Stimulated activated CD8-positive, alpha-beta memory T cell treated with anti-CD3 and anti-CD28 coated beads, Interleukin-7, amount 100 ng/mL, for 24 hours (primary cell): ENCODE data around the gene HS3ST3A1.

Source experiments
- DNase-seq: peaks from one replicate; pipeline ENCODE4 v3.0.0-alpha.2; 2020; ENCODE audit warnings: low read depth

Gene HS3ST3A1

DNA sequence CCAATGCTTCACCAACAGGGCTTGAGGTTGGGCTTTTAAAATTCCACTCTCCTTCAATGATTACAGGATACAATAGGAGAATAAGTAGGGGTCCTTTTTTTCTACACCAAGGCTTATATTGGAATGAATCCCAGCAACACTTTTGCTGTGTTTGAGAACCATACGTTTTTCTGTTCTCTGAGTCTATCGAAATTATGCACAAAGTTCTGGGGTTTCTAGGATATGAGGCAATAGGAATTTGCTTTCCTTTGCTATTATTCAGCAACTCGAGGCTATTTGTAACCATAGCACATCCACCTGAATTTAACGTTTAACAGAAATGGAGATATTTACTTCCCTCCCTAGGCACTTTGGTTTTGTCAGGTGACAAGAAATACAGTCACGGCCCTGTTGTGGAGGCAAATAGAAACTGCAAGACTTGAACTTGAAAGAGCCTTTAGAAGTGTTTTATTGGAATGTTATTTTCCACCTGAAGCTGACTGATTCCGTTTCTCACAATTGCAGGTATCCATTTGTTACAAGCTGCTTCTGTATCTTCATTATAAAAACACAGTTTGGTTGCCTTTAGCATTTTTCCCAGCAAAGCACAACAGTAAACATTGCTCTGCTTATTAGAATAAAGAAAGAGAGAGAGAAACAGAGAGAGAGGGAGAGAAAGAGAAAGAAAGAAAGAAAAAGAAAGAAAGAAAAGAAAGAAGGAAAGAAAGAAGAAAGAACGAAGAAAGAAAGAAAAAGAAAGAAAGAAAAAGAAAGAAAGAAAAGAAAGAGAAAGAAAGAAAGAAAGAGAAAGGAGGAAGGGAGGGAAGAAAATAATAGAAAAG, 109.6 kb downstream of the HS3ST3A1 start:
- DNase-seq, result no peak

DNA sequence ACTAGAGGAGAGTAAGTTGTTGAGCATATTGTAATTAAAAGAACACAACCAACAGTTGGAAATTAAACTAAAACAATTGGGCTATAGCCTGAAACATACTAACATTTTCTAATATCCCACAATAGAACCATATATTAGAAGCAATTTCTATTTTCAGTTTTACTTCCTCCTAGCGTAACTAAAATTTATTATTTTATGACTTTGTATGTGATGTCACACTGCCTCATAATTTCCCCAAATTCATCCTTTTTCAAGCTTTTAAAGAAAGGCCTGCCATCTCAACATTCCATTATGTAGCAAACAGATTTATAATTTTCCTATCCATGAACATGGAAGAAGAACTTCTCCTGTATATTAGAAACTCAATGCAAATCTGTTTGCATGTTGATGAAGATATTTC, 110.2 kb downstream of the HS3ST3A1 start:
- DNase-seq, result no peak

DNA sequence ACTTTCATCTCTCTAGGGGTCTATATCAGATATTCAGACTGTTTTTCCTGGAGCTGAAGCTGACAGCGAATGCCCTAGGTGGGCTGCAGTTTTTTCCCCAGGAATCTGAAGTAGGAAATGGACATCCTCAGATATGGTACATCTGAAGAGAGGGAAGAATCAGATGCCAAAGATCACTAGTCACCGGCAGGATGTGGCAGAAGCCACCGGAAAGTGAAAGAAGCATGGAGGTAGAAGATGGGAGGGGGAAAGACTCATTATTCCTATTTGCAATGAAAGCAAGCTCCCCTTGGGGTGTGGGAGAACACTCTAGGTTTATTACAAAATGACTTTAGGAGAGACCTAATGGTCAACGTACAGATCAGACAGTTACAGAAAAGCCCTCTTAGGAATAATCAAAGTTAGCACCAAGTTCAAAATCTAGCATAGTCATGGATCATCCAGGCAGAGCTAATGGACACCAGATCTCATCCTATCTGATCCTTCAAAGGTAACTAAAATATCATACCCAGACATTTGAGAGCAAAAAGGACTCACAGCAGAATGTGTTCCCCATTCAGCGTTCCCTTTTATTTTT, 110.7 kb downstream of the HS3ST3A1 start:
- no peak for DNase-seq

DNA sequence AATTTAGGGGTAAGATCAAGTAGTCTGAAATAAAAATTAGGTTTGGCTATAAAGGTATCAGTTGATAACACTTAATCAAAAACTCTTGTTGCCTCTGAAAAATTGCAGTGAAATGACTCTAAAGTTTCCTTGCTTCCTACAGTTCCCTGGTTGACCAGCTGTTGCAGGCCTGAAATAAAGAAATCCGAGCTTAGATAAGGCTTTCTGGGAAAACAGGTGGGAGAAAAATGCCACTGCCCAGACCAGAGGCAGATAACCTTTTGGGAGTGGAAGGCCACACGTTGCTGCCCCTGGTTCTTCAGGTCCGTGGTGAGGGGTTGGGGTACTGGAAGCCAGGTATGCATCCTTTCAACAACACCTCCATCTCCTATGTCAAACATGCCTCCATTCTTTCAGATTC, 111.3 kb downstream of the HS3ST3A1 start:
- no peak for DNase-seq

DNA sequence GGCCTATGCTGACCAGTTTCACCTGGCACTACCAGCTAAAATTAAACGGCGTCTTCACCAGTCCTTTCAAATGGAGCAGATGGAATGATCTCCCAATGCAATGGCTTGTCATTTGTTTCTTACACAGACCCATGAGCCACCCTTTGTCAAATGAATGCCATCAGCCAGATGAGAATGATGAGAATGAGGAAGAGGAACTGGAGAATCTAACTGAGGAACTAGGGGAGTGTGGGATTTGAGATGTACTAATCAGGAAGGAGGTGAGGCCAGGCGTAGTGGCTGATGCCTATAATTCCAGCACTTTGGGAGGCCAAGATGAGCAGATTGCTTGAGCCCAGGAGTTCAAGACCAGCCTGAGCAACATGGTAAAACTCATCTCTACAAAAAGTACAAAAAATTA, 116.4 kb downstream of the HS3ST3A1 start:
- no peak for DNase-seq

DNA sequence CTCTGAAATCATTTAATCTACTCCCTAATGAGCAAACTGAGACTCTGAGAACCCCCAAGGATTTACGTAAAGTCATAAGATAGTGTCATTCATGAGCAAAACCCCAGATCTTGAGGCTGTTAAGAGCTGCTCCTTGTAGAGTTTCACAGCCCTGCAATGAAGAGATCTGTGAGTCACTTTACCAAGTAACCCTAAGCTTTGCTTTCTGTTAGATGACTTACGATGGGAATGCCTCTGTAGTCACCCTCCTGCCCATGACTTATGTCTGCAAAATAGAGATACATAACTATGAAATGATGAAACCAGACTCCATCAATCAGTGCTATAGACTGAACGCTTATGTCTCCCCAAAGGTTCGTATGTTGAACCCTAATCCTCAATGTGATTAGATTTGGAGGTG, 117.7 kb downstream of the HS3ST3A1 start:
- no peak for DNase-seq

DNA sequence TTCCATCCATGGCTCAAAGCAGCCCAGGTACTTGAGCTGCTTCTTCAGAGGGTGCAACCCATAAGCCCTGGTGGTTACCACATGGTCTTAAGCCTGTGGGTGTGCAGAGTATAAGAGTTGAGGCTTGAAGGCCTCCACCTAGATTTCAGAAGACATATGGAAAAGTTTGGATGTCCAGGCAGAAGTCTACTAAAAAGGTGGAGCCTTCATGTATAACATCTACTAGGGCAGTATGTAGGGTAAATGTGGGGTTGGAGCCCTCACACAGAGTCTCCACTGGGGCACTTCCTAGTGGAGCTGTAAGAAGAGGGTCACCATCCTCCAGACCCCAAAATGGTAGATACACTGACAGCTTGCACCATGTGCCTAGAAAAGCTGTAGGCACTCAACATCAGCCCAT, 120.9 kb downstream of the HS3ST3A1 start:
- DNase-seq, result no peak

DNA sequence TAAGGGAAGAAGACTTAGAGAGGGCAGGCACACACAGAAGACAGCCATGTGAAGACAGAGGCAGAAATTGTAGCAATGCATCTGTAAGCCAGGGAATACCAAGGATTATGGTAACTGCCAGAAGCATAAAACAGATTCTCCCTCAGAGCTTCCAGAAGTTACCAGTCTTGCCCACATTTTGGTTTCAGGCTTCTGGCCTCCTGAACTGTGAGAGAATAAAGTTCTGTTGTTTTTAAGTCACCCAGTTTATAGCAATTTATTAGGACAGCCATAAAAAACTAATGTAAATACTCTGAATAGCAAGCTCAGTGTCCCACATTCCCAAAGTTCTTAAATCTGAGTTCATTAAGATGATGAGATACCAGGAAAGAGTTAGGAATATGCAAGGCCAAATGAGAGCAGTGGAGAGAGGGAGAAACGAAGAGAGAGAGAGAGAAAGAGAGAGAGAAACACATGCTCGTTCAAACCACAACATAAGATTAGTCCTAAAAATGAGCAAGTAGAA, 123.4 kb downstream of the HS3ST3A1 start:
- no peak for DNase-seq

DNA sequence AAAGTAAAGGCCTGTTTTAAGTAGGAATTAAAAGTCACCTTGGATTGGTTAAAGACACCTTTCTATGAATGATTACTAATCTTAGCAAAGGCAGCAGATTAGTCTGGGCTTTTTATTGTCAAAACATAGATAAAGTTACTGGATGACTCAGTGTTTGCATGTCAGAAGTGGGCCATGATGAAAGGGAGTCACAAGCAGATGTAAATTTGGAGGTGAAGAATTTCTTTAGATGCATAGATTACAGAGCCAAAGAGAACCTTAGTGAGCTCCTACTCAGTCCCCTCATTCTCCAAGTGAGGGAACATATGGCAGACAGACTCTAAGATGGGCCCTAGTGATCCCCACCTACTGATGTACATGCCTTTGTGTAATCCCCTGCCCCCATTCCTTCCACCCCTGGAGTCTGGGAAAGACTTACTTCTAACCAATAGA, 124.5 kb downstream of the HS3ST3A1 start:
- no peak for DNase-seq

DNA sequence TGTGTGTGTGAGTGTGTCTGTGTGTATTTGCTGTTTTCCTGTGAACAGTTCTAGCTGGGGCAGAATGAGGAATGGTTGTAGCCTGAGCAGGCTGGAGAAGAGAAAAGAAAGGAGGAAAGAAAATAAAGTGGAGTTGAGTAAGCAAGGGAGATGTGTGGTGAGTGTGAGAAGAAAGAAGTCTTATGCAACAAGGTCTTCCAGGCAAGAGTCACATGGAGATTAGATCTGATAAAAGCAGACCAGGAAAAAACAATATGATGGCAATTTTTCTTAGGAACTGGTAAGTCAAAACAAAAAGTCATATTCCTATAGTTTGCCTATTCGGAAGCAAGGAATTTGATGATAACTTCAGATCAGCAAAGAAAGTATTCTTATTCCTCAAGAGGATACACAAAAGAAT, 125.0 kb downstream of the HS3ST3A1 start:
- no peak for DNase-seq

DNA sequence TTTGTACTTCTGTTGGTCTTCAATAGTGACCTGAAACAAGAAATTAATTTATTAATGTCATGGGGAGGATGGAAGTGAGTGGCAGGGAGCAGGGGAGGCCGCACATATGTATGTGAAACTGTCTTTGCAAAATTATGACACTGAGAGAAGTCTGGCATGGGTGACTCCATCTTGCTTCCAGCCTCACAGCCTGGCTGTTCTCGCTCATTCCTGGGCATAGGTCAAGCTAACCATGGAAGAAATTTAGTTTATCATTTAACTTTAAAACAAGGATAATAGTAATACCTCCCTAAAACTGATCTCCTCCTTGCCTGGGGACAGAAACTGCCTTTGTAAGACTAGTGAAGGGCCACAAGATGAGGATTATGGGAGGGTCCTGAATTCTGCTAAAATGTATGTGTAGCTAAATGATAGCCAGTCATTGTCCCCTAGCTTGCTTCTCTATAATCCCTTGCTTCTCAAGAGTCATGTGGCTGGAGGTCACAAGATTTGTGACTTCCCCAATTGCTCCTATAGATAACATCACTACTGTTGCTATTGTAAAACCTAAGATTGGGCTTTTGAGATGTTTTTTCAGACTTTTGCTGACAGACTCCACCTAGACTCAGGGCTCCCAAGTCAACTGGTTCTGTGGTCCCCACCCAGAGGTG, 126.0 kb downstream of the HS3ST3A1 start:
- no peak for DNase-seq

DNA sequence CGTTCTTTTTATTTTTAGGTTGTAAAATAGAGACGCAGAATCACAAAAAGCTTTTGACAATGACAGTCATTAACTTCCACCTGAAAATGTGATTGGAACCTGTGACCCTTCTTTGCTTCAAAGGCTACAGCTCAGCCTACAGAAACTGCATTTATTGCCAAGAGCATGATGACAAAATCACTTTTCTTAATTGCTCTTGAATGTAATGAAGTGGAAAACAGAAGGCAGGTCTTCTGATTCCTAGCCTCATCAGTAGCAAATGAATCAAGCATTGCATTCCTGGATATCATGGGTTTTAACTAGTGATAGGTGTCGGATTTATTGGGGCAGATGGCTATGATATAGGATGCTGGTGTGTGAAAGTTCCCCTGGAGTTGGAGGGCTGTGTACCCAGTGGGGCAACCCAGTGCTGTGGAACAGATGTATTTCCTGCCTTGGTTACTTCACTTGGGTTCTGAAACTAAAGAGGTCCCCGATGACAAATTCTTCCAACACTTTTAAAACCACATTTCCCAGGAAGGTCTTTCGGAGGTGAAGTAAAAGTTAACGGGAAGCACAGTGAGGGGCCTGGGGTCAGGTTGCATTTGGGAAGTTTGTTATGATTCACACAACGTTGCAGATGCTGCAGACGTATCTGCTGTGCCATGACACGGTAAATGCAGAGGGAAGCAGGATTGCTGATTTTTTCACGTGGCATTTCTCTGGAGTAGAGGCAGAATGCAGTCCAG, 127.5 kb downstream of the HS3ST3A1 start:
- no peak for DNase-seq

DNA sequence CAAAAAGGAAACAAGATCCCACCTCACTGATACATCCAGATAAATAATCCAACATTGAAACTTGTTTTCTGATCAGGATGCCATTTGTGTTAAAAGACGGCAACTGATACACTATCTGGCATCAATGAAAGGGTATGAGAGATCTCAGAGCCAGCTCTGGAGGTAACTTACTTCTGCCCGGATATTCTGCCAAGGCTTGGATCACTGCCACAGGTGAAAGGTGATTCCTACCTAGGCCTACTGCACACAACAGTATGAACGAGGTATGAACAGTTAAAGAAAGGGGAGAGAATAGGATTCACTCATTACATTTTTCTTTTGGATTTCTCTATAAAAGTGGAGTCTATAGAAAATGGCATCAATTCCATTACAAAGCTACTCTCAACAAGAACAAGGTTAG, 136.1 kb downstream of the HS3ST3A1 start:
- no peak for DNase-seq

DNA sequence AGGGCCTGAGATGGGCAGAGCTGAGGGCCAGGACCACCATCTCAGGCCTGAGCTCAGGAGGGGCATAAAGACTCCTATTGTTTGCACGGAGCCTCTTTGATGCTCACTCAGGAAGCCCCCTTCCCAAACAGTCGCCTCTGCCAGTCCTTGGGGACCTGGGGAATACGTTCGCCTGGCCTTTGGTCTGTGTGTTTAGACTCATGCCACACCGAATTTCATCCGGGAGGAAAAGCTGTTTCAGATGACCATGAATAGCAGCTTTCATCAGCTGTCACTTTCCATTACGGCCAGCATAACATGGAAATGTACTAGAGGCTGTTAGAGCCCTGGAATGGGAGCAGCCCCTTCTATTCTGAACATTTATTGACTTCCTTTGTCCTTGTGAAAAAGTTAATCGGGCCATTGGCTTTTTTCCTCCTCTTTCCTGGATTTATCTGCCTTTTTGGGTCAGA, 139.0 kb downstream of the HS3ST3A1 start:
- DNase-seq, result no peak

DNA sequence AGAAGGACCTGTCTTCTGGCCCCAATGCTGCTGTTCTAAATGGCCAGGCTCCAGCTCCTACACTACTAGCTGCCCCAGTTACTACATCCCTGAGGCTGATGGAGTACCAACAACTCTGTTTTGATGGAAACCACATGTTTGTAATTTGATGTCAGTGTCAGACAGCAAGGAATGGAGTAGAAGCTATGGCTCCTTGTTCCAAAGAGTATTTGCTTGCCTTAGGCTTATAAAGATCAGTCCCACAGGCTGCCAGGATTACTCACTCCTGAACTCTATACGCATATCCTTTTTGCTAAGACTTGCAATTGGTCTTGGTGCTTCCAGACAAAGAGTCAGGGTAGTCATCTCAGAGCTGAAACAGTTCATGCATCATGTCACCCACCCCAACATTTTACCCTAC, 139.6 kb downstream of the HS3ST3A1 start:
- DNase-seq, result no peak

DNA sequence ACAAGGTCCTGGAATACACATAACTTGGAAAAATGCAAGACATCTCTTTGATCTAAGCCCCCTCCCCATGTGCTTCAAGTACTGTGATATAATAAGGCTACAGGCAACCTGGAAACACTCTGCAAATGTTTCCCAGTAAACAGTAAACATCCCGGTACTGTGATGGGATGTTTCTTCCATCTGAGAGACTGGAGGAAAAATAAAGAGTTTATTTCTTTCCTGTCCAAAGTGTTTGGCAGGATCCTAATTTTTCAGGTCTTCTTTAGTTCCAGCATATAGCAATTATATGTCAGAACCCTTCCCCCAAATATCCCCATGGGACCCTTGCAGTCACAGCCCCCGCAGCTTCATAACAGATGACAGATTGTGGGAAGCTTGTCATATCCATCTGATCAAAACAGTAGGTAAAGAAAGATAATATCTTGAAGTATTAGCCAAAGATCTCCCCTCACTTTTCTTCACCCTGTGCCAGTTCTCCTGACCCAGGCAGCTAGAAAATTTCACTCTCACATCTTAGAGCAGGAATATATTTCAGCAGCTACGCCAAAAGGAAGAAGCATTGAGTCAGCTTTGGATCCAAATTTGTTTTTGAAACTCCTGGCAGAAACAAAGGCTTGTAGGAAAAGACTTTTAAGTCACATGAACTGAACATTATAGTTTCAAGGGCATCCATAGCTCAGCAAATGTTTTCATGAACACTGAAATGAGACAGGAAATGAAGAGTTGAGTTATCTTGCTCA, 141.3 kb downstream of the HS3ST3A1 start:
- no peak for DNase-seq

DNA sequence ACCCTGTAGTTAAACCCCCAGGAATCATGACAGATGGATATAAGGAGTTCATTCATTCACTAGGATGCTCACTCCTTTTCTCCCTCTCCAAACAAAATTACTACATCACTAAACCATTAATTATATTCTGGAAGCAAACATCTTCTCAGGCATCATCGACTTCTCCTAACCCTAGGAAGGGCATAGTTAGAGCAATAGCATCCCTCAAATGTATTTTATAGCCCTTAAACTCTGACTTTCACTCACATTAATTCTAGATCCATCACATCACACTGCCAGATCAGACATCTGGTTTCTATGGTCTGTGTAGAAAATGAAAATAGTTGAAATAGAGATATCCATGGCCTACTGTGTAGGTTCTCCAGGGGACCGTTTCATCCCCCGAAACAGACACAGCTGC, 143.9 kb downstream of the HS3ST3A1 start:
- no peak for DNase-seq
